WERI-Rb-1 (cell line): ENCODE results near the gene UBE2G1.
A peak's percentile ranks its signal among the peaks of the same experiment; 100 is the strongest.

ENCODE experiments used
- DNase-seq: peaks from one replicate; pipeline ENCODE4 v3.0.0-alpha.2; 2020
- H3K27ac ChIP-seq: fragments of 250-450 bp; sonication (Bioruptor Pico); 2 replicates; pipeline ENCODE4 v1.5.1; 2020; ENCODE audit warnings: mild to moderate bottlenecking, moderate library complexity
- H3K27me3 ChIP-seq: fragments of 250-450 bp; sonication (Bioruptor Pico); 2 replicates; pipeline ENCODE4 v1.5.1; 2021; ENCODE audit warnings: mild to moderate bottlenecking, low read depth, moderate library complexity; ENCODE audit not compliant: insufficient read depth, severe bottlenecking
- H3K36me3 ChIP-seq: fragments of 250-450 bp; sonication (Bioruptor Pico); 2 replicates; pipeline ENCODE4 v1.5.1; 2020; ENCODE audit warnings: mild to moderate bottlenecking, moderate library complexity
- H3K4me3 ChIP-seq: 2 replicates; pipeline ENCODE4 v1.5.1; 2011; ENCODE audit warnings: low read depth, mild to moderate bottlenecking, control low read depth, low read length
- H3K9me3 ChIP-seq: fragments of 250-450 bp; sonication (Bioruptor Pico); 2 replicates; pipeline ENCODE4 v1.5.1; 2021; ENCODE audit warnings: mild to moderate bottlenecking, moderate library complexity; ENCODE audit not compliant: severe bottlenecking
- TF ChIP-seq, protein P1 (sequence below): IDR thresholded peaks from 2 replicates; pipeline ENCODE4 v1.5.1; 2011; ENCODE audit warnings: low read depth, mild to moderate bottlenecking, control low read depth, inconsistent platforms, low read length

The UBE2G1 gene

DNA sequence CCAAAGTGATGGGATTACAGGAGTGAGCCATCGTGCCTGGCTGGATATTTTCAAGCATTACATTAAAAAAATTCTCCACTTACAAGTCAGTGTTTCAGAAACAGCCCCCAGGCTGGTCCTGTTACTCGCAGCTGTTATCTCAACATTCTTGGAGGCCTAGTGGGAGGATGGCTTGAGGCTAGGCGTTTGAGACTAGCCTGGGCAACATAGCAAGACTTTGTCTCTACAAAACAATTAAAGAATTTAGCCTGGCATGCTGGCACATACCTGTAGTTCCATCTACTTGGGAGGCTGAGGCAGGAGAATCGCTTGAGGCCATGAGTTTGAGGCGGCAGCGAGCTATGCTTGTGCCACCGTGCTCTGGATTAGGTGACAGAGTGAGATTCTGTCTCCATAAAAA, 40.7 kb upstream of the UBE2G1 start:
- Histone ChIP-seq H3K9me3 (no peaks in the 10 kb centered on the region), H3K27me3 (no peaks in the 10 kb centered on the region), H3K27ac (no peak overlapping the region), H3K36me3 (no peaks in the 10 kb centered on the region), H3K4me3 (no peak overlapping the region)
- TF ChIP-seq, protein P1, sequence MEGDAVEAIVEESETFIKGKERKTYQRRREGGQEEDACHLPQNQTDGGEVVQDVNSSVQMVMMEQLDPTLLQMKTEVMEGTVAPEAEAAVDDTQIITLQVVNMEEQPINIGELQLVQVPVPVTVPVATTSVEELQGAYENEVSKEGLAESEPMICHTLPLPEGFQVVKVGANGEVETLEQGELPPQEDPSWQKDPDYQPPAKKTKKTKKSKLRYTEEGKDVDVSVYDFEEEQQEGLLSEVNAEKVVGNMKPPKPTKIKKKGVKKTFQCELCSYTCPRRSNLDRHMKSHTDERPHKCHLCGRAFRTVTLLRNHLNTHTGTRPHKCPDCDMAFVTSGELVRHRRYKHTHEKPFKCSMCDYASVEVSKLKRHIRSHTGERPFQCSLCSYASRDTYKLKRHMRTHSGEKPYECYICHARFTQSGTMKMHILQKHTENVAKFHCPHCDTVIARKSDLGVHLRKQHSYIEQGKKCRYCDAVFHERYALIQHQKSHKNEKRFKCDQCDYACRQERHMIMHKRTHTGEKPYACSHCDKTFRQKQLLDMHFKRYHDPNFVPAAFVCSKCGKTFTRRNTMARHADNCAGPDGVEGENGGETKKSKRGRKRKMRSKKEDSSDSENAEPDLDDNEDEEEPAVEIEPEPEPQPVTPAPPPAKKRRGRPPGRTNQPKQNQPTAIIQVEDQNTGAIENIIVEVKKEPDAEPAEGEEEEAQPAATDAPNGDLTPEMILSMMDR: no peak
- DNase-seq: no peak

DNA sequence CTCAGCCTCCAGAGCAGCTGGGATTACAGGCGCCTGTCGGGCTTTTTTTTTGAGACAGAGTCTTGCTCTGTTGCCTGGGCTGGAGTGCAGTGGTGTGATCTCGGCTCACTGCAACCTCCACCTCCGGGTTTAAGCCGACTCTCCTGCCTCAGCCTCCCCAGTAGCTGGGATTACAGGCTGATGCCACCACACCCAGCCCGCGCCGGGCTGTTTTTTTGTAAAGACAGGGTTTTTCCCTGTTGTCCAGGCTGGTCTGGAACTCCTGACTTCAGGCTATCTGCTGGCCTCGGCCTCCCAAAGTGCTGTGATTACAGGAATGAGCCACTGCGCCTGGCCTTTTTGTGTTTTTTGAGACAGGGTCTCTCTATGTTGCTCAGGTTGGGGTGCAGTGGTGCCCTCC, 39.9 kb upstream of the UBE2G1 start:
- DNase-seq: no peak
- Histone ChIP-seq H3K9me3 (no peaks in the 10 kb centered on the region), H3K36me3 (no peaks in the 10 kb centered on the region), H3K27me3 (no peaks in the 10 kb centered on the region), H3K27ac (no peak overlapping the region), H3K4me3 (no peak overlapping the region)
- TF ChIP-seq, protein P1: no peak

DNA sequence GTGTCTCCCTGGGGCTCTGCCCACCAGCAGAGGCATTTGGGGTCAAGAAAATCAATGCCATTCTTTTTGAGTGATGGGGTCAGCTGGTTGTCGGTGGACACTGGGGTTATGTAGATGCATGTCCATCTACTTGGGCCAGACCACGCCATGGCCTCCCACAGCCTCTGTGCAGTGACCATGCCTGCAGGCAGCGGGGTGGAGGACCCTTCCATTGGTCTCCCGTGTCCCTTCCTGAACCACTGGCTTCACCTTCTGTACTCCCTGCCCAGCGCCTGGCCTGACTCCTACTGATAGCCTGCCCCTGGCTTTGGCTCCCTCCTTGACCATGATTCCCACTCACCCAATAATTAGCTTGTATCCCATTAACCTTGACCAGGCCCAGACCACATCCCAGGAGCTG, 39.2 kb upstream of the UBE2G1 start:
- TF ChIP-seq, protein P1: no peak
- H3K27ac ChIP-seq: no peak overlapping the region
- no peaks in the 10 kb centered on the region for H3K36me3 ChIP-seq
- no peaks in the 10 kb centered on the region for H3K27me3 ChIP-seq
- no peaks in the 10 kb centered on the region for H3K9me3 ChIP-seq
- H3K4me3 ChIP-seq: no peak overlapping the region
- no peak for DNase-seq

DNA sequence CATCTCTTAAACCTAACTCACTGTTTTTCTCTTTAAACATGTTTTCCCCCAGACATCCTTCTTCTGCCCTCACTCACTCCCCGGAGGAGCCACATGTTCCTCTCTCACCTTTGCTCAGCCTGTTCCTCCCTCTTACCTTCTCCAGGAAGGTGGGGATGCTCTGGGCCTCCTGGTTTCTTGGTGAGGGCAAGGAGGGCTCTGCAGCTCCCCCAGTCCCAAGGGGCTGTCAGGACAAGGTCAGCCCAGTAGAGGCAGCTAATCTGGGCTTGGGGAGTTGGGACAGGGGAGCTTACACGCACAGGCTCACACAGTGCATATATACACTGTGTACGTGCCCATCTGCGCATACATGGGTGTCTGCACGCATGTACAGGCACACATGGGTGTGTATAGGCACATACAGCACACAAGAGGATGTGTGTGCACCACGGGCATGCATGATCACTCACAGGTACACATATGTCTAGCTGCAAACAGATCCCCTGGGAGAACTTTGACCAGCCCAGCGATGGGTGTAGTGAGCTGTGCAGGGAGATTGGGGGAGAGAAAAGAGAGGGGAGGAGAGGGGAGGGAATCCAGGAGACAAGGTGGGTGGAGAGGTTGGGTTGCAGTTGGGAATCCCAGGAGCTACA, 38.7 kb upstream of the UBE2G1 start:
- peak; percentile 35 for DNase-seq
- H3K27me3 ChIP-seq: no peaks in the 10 kb centered on the region

DNA sequence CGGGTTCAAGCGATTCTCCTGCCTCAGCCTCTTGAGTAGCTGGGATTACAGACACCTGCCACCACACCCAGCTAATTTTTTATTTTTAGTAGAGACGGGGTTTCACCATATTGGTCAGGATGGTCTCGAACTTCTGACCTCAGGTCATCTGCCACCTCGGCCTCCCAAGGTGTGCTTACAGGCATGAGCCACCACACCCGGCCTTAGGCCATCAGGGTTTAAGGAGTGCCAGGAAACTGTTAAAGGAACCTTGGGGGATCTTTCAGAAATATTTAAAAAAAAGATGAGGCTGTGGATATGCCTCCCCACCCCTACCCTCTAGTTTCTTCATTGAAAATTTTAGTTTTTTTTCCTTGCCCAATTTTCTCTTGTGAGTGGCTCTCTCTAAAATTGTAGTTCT, 31.4 kb upstream of the UBE2G1 start:
- no peak for DNase-seq
- no peak overlapping the region for H3K27ac ChIP-seq
- TF ChIP-seq, protein P1: no peak

More for the DNA sequence above, 38.7 kb upstream of the UBE2G1 start:
- no peak overlapping the region for H3K27ac ChIP-seq
- no peaks in the 10 kb centered on the region for H3K36me3 ChIP-seq
- no peaks in the 10 kb centered on the region for H3K9me3 ChIP-seq
- TF ChIP-seq, protein P1: 0 out of 2 replicates have a peak, but pooled peaks have one; percentile 3
- no peak overlapping the region for H3K4me3 ChIP-seq

DNA sequence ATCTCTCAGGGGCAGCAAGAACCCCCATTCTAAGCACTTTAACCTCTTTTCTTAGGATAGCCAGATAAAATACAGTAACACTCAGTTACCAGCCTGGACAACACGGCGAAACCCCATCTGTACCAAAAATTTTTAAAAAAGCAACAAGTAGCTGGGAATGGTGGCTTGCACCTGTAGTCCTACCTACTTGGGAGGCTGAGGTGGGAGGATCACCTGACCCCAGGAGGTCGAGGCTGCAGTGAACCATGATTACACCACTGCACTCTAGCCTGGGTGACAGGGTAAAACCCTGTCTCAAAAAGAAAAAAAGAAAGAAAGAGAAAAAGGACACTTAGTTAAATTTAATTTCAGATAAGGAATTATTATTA, 28.6 kb upstream of the UBE2G1 start:
- TF ChIP-seq, protein P1: no peak
- Histone ChIP-seq H3K27ac (no peak overlapping the region), H3K9me3 (no peaks in the 10 kb centered on the region), H3K27me3 (no peaks in the 10 kb centered on the region), H3K4me3 (no peak overlapping the region), H3K36me3 (no peaks in the 10 kb centered on the region)
- no peak for DNase-seq

More for the DNA sequence above, 31.4 kb upstream of the UBE2G1 start:
- Histone ChIP-seq H3K9me3 (no peaks in the 10 kb centered on the region), H3K27me3 (no peaks in the 10 kb centered on the region), H3K36me3 (no peaks in the 10 kb centered on the region), H3K4me3 (no peak overlapping the region)
